NCI-H2227 treated with DMSO at 0.1 percent for 48 hours (cell line): ENCODE measurements around the gene SMC1A.

Experiments used
- DNase-seq: peaks from one replicate; lab custom pipeline; 2025; lab: John Stamatoyannopoulos, UW

The SMC1A gene

GRCh38 chrX:53340852-53341645, 81.4 kb downstream of the SMC1A start:
- no peak for DNase-seq

GRCh38 chrX:53337101-53337500, 85.4 kb downstream of the SMC1A start:
- DNase-seq, result no peak

- DNase-seq, result no peak
Observed at GRCh38 chrX:53333853-53334252, 88.6 kb downstream of the SMC1A start.

- DNase-seq, result no peak
Observed at GRCh38 chrX:53332204-53332603, 90.2 kb downstream of the SMC1A start.

- DNase-seq, result no peak
Observed at GRCh38 chrX:53330331-53330730, 92.1 kb downstream of the SMC1A start.

- no peak for DNase-seq
Observed at GRCh38 chrX:53324803-53325202, 97.7 kb downstream of the SMC1A start.
